Left lung (tissue), 10 donors: ENCODE results near the gene SH3PXD2A. TPM values are rescaled to one million over a fixed set of nuclear protein-coding genes. Genes with fewer than 3 reads are reported as not detected.
A peak's percentile ranks its signal among the peaks of the same experiment; 100 is the strongest.

ENCODE experiments used
- ATAC-seq: fragments of 200-7000 bp; cut with Tn5 transposase; one replicate; pipeline ENCODE4 v1.9.1; 2020; ENCODE audit warnings: moderate library complexity
- DNase-seq, 4 donors: peaks; one replicate each; pipeline ENCODE4 v3.0.0-alpha.2; 2013 to 2020
- H3K27ac ChIP-seq, 2 donors: fragments of 200-600 bp; sonication (generic) in 1 of 2; one replicate each; pipeline versions ENCODE4 v1.5.0 to v1.8.0; 2020 to 2021
- H3K27me3 ChIP-seq, 2 donors: fragments of 200-600 bp; sonication (generic) in 1 of 2; one replicate each; pipeline versions ENCODE4 v1.5.0 to v1.8.0; 2020 to 2021
- H3K36me3 ChIP-seq, 2 donors: fragments of 200-600 bp; sonication (generic) in 1 of 2; one replicate each; pipeline versions ENCODE4 v1.5.0 to v1.8.0; 2020 to 2021
- H3K4me1 ChIP-seq, 2 donors: fragments of 200-600 bp; one replicate each; pipeline ENCODE4 v1.8.0; 2021
- H3K4me3 ChIP-seq, 2 donors: fragments of 200-600 bp; sonication (generic) in 1 of 2; one replicate each; pipeline versions ENCODE4 v1.5.0 to v1.8.0; 2020 to 2021; ENCODE audit warnings: mild to moderate bottlenecking in 1 of 2
- H3K9me3 ChIP-seq, 2 donors: fragments of 200-600 bp; sonication (generic) in 1 of 2; one replicate each; pipeline versions ENCODE4 v1.5.0 to v1.8.0; 2020 to 2021
- intact Hi-C, 2 donors: fragments of 100-400 bp; cut with DNase I; formaldehyde crosslinking; loops; one replicate each; pipeline versions ENCODE4 v1.11.2 to v1.14.2; 2022
- polyA plus RNA-seq, 6 donors: library from polyadenylated mRNA; unstranded; fragments of 120-200 nt; gene quantifications; one replicate each; pipeline ENCODE4 v1.2.1, GENCODE V29; 2013; ENCODE audit not compliant: insufficient read length in 6 of 6
- total RNA-seq, 2 donors: library from RNA; stranded (reverse); fragmentation: NEBNext Ultra II Directional; extraction: Animal tissue kit (Norgen Biotek cat#: 25700); gene quantifications; one replicate each; pipeline ENCODE4 v1.2.1, GENCODE V29; 2021
- TF ChIP-seq, protein P1 (sequence below), 2 donors: fragments of 200-600 bp; sonication (generic) in 1 of 2; IDR thresholded peaks; one replicate each; pipeline versions ENCODE4 v1.5.0 to v1.8.0; 2021; ENCODE audit warnings: antibody characterized with exemption in 2 of 2
- donor health status: DM: no; HTN: yes; CAD: no.
- donor health status: DM: no; HTN: no; CAD: no.

The SH3PXD2A gene
- total and polyA plus RNA-seq, 8 donors, result 44.8 to 117 (median 91.7) TPM

DNA sequence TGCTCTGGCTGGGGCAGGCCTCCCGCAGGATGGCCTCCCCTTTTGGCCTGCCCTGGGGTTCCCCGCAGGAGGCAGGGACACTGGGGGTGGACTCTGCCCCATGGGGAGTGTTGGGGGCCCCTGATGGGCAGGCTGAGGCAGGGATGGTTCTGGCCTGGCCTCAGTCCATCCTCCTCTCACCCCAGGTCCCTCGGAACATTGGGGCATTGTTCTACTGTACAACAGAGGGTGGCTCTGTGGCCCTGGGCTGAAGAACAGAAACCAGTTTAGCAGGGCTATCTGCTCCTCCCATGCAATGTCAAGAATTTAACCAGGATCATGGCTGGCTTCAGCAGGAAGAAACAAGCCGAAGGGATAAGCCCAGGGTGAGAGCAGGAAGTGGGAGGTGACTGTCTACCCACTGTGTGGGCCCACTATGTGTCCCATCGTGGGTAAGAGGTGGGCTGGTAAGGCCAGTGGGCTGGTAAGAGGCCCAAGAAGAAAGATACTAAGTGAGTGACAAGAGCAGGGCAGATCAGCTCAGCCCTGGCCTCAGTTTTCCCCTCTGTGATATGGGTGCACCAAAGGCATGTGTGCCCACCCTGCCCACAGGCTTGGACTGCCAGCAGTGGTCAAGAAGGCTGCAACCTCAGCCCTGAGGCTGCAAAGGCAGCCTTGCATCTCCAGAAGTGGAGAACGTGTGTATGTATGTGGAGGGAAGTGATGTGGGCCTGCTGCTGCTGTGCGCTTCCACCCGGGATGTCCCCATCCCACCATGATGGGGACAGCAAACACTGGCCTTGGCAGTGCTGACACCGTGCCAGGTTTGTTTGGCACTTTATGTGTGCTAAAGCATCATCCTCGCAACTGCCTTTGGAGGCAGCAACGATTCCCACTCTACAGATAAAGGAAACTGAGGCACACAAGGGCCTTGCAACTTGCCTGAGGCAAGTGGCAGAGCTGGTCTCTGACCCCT lies 138.9 kb downstream of the SH3PXD2A start:
- no peaks in the 10 kb centered on the region for H3K36me3 ChIP-seq
- no peaks in the 10 kb centered on the region for H3K9me3 ChIP-seq
- H3K27me3 ChIP-seq, result no peaks in the 10 kb centered on the region
- H3K4me3 ChIP-seq, result no peak overlapping the region
- H3K4me1 ChIP-seq, result no peaks in the 10 kb centered on the region
- H3K27ac ChIP-seq, result no peak overlapping the region
- intact Hi-C loops, result loop anchor here in 1 of 2 donors (10.0 kb wide), 1 partner anchor 148 kb away; no protein-coding TSS in a partner anchor
- ATAC-seq, result peak; percentile 43
- peak in 2 of 4 donors; percentile 40 to 66 for DNase-seq
- TF ChIP-seq, protein P1, sequence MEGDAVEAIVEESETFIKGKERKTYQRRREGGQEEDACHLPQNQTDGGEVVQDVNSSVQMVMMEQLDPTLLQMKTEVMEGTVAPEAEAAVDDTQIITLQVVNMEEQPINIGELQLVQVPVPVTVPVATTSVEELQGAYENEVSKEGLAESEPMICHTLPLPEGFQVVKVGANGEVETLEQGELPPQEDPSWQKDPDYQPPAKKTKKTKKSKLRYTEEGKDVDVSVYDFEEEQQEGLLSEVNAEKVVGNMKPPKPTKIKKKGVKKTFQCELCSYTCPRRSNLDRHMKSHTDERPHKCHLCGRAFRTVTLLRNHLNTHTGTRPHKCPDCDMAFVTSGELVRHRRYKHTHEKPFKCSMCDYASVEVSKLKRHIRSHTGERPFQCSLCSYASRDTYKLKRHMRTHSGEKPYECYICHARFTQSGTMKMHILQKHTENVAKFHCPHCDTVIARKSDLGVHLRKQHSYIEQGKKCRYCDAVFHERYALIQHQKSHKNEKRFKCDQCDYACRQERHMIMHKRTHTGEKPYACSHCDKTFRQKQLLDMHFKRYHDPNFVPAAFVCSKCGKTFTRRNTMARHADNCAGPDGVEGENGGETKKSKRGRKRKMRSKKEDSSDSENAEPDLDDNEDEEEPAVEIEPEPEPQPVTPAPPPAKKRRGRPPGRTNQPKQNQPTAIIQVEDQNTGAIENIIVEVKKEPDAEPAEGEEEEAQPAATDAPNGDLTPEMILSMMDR (IDR thresholded peaks at IDR 0.05), result no peak

- H3K4me1 ChIP-seq, result no peaks in the 10 kb centered on the region
- no peak overlapping the region for H3K27ac ChIP-seq
- H3K9me3 ChIP-seq, result no peaks in the 10 kb centered on the region
- TF ChIP-seq, protein P1 (IDR thresholded peaks at IDR 0.05), result no peak
- DNase-seq (peak in 1 of 4 donors; percentile 46), ATAC-seq (no peak)
- intact Hi-C loops, result loop anchor here in 1 of 2 donors (10.0 kb wide), 1 partner anchor 149 kb away; no protein-coding TSS in a partner anchor
- H3K4me3 ChIP-seq, result no peak overlapping the region
- H3K36me3 ChIP-seq, result no peaks in the 10 kb centered on the region
- H3K27me3 ChIP-seq, result no peaks in the 10 kb centered on the region
Observed at GRCh38 chr10:103715430-103715829, 139.9 kb downstream of the SH3PXD2A start.

DNA sequence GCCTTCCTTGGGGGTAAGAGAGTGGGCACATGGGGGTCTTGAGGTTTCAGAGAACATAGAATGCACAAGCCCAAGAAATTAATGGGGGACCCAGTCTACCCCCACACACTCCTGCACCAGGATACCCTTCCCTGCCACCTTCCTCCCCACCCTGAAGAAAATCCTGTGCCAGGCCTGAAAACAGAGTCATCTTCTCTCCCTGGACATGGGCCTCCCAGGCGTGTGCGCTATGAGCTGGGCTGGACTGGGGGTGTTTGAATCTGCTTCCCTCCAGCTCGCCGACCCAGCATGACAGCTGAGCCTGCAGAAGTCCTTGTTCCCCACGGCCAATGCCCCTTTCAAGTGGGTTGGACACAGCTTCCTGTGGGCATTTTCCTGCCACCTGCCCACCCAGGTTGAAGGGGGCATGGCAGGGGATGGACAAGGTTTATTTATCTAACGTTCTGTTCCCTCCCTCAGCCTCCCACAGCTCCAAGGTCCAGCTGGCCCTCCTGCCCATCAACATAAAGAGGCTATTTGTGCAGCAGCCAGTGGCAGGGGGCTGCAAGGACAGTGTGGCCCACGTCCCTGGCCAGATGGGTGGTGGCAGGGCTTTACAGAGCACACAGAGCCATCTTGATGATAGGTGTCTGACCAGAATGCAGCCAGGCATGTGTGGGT lies 141.0 kb downstream of the SH3PXD2A start:
- no peak for ATAC-seq
- Histone ChIP-seq H3K36me3 (no peaks in the 10 kb centered on the region), H3K27ac (no peak overlapping the region), H3K27me3 (no peaks in the 10 kb centered on the region), H3K9me3 (no peaks in the 10 kb centered on the region), H3K4me1 (no peaks in the 10 kb centered on the region), H3K4me3 (no peak overlapping the region)
- peak in 1 of 4 donors; percentile 42 for DNase-seq
- TF ChIP-seq, protein P1 (IDR thresholded peaks at IDR 0.05), result no peak
- intact Hi-C loops, result loop anchor here in 1 of 2 donors (10.0 kb wide), 1 partner anchor 150 kb away; no protein-coding TSS in a partner anchor

GRCh38 chr10:103713676-103714075 lies 141.7 kb downstream of the SH3PXD2A start:
- Histone ChIP-seq H3K27me3 (no peaks in the 10 kb centered on the region), H3K4me1 (no peaks in the 10 kb centered on the region), H3K4me3 (no peak overlapping the region), H3K36me3 (no peaks in the 10 kb centered on the region), H3K9me3 (no peaks in the 10 kb centered on the region), H3K27ac (no peak overlapping the region)
- TF ChIP-seq, protein P1 (IDR thresholded peaks at IDR 0.05), result no peak
- DNase-seq (peak in 1 of 4 donors; percentile 14), ATAC-seq (no peak)
- intact Hi-C loops, result loop anchor here (2.0 to 10.0 kb wide), 2 partner anchors 143 to 151 kb away; no protein-coding TSS in a partner anchor
